A549 (cell line): ENCODE data around the gene GRAMD1A. TPM values are rescaled to one million over a fixed set of nuclear protein-coding genes. Genes with fewer than 3 reads are reported as not detected.
A peak's percentile ranks its signal among the peaks of the same experiment; 100 is the strongest.

Experiments
- CBX8 ChIP-seq: fragments of 200-600 bp; sonication (generic); IDR thresholded peaks from 2 replicates; pipeline ENCODE4 v1.6.1; 2016
- CEBPB ChIP-seq, 2 experiments: fragments of >200 bp in 1 of 2; sonication (Bioruptor Twin) in 1 of 2; formaldehyde crosslinking in 1 of 2; IDR thresholded peaks; 2 replicates each; pipeline ENCODE4 v1.6.1; 2012 to 2016
- CHD4 ChIP-seq: fragments of 200-600 bp; sonication (generic); IDR thresholded peaks from 2 replicates; pipeline ENCODE4 v1.6.1; 2016; ENCODE audit warnings: antibody characterized with exemption, mild to moderate bottlenecking, borderline replicate concordance
- E2F6 ChIP-seq: IDR thresholded peaks from 2 replicates; pipeline ENCODE4 v1.6.1; 2012; ENCODE audit warnings: low read depth, borderline replicate concordance
- EHF ChIP-seq: fragments of 250-450 bp; sonication (Bioruptor Pico); IDR thresholded peaks from 2 replicates; pipeline ENCODE4 v1.5.0; 2020; ENCODE audit warnings: mild to moderate bottlenecking
- ELK1 ChIP-seq: fragments of 150-350 bp; IDR thresholded peaks from 2 replicates; pipeline ENCODE4 v1.6.1; 2014; ENCODE audit warnings: low read depth, mild to moderate bottlenecking, low read length
- FOXS1 ChIP-seq: fragments of 250-450 bp; sonication (Bioruptor Pico); IDR thresholded peaks from 2 replicates; pipeline ENCODE4 v1.5.0; 2020; ENCODE audit warnings: mild to moderate bottlenecking, moderate library complexity
- GATA3 ChIP-seq: IDR thresholded peaks from 2 replicates; pipeline ENCODE4 v1.6.1; 2012; ENCODE audit warnings: borderline replicate concordance
- HEYL ChIP-seq: fragments of 250-450 bp; sonication (Bioruptor Pico); IDR thresholded peaks from 2 replicates; pipeline ENCODE4 v1.8.0; 2021; ENCODE audit warnings: mild to moderate bottlenecking, moderate library complexity
- HOXB13 ChIP-seq: fragments of 250-450 bp; sonication (Bioruptor Pico); IDR thresholded peaks from 2 replicates; pipeline ENCODE4 v1.5.0; 2020; ENCODE audit warnings: low read depth, mild to moderate bottlenecking, moderate library complexity
- JUNB ChIP-seq: fragments of >200 bp; sonication (Bioruptor Twin); formaldehyde crosslinking; IDR thresholded peaks from 2 replicates; pipeline ENCODE4 v1.6.1; 2016
- KDM5A ChIP-seq: fragments of 200-600 bp; sonication (generic); IDR thresholded peaks from 2 replicates; pipeline ENCODE4 v1.6.1; 2016; ENCODE audit warnings: antibody characterized with exemption, mild to moderate bottlenecking
- MAX ChIP-seq: IDR thresholded peaks from 2 replicates; pipeline ENCODE4 v1.6.1; 2012
- RAD21 ChIP-seq, 2 experiments: fragments of >200 bp in 1 of 2; sonication (Bioruptor Twin) in 1 of 2; formaldehyde crosslinking in 1 of 2; IDR thresholded peaks in 1 of 2; conservative IDR thresholded peaks in 1 of 2; 2 replicates in 1 of 2; 3 replicates in 1 of 2; pipeline ENCODE4 v1.6.1; 2012 to 2018; ENCODE audit warnings: inconsistent platforms in 1 of 2
- RARB ChIP-seq: fragments of 250-450 bp; sonication (Bioruptor Pico); IDR thresholded peaks from 2 replicates; pipeline ENCODE4 v1.8.0; 2021; ENCODE audit warnings: mild to moderate bottlenecking, moderate library complexity
- REST ChIP-seq: fragments of 200-600 bp; sonication (generic); IDR thresholded peaks from 2 replicates; pipeline ENCODE4 v1.6.1; 2016; ENCODE audit warnings: antibody characterized with exemption, mild to moderate bottlenecking, moderate library complexity
- SMC3 ChIP-seq: fragments of >200 bp; sonication (Bioruptor Twin); formaldehyde crosslinking; IDR thresholded peaks from 3 replicates; pipeline ENCODE4 v1.6.1; 2018; ENCODE audit warnings: inconsistent platforms
- SREBF2 ChIP-seq: fragments of 450-650 bp; IDR thresholded peaks from 2 replicates; pipeline ENCODE4 v1.6.1; 2014; ENCODE audit warnings: mild to moderate bottlenecking, moderate library complexity
- TFCP2L1 ChIP-seq: fragments of 250-450 bp; sonication (Bioruptor Pico); IDR thresholded peaks from 2 replicates; pipeline ENCODE4 v1.5.0; 2021; ENCODE audit warnings: mild to moderate bottlenecking
- TP53 ChIP-seq: fragments of 250-450 bp; sonication (Bioruptor Pico); IDR thresholded peaks from 2 replicates; pipeline ENCODE4 v1.5.0; 2021; ENCODE audit warnings: mild to moderate bottlenecking, moderate library complexity
- ZSCAN20 ChIP-seq: fragments of 250-450 bp; sonication (Bioruptor Pico); IDR thresholded peaks from 2 replicates; pipeline ENCODE4 v1.8.0; 2022; ENCODE audit warnings: mild to moderate bottlenecking, moderate library complexity
- polyA plus RNA-seq, 4 experiments: library from polyadenylated mRNA; depleted of rRNA in 3 of 4; stranded (reverse); fragments of >200 nt; fragmentation: RNase III in 1 of 4; extraction: RNeasy Plus Mini Kit Qiagen cat#74134 plus additional on column Dnase treatment in 1 of 4; gene quantifications; 2 replicates in 3 of 4; 3 replicates in 1 of 4; pipeline ENCODE4 v1.2.3, GENCODE V29; 2011 to 2017
- TF ChIP-seq, protein P1 (sequence below): fragments of 450-650 bp; IDR thresholded peaks from 2 replicates; pipeline ENCODE4 v1.6.1; 2014; ENCODE audit warnings: antibody characterized with exemption
- TF ChIP-seq, protein P2 (sequence below): fragments of >200 bp; sonication (Bioruptor Twin); formaldehyde crosslinking; IDR thresholded peaks from 3 replicates; pipeline ENCODE4 v1.6.1; 2016

Gene GRAMD1A
- polyA plus RNA-seq, 2 of the 4 experiments (the other 2 are of a cell fraction): 128 to 184 TPM

DNA sequence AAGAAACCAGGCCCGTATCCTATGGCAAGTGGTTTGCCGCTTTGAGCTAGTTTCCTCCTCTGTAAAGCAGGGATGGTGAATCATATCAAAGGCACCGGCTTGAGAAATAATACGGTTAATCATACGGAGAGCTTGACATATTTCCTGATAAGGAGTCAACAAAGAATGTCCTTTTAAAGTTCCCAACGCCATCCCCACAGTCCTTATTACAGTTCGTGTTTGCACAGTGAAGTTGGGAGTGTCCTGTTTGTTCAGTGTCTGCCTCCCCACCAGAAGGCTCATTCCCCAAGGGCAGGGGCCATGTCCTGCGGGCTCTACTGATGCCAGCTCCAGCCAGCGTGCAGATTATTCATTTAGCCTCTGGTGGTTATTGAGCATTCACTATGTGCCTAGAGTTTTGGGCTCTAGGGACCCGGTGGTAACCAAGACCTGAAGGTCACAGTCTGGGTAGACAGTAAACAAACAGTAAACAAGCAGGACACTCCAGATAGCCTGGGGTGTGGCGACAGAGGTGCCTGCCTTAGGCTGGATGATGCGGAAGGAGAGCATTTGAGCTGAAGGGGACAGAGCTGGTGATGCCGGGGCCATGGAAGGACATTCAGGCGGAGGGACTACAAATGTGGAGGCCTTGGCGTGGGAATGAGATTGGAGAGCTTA lies 6.3 kb downstream of the GRAMD1A start (continued):
- TF ChIP-seq ELK1 (no peak), GATA3 (peak; percentile 100), SREBF2 (no peak), CHD4 (no peak), TP53 (peak; percentile 90), HEYL (no peak), FOXS1 (no peak), EHF (CRISPR knock-in tag) (0 out of 2 replicates have a peak, but pooled peaks have one; percentile 32), CBX8 (no peak), SMC3 (peak; percentile 71), E2F6 (no peak), CEBPB (IDR thresholded peaks at IDR 0.05) (peak; percentile 92 to 98), HOXB13 (CRISPR knock-in tag) (peak; percentile 46; the same call in 1 of the 2 replicates), TFCP2L1 (CRISPR knock-in tag) (peak; percentile 86; the same call in 1 of the 2 replicates), RARB (CRISPR knock-in tag) (peak; percentile 87), MAX (peak; percentile 95), KDM5A (no peak), ZSCAN20 (CRISPR knock-in tag) (no peak), RAD21 (conservative IDR thresholded peaks at IDR 0.05 in 1 of 2, IDR thresholded peaks at IDR 0.05 in 1 of 2) (peak; percentile 27 to 71), JUNB (peak; percentile 98), REST (no peak)
- TF ChIP-seq, protein P1, sequence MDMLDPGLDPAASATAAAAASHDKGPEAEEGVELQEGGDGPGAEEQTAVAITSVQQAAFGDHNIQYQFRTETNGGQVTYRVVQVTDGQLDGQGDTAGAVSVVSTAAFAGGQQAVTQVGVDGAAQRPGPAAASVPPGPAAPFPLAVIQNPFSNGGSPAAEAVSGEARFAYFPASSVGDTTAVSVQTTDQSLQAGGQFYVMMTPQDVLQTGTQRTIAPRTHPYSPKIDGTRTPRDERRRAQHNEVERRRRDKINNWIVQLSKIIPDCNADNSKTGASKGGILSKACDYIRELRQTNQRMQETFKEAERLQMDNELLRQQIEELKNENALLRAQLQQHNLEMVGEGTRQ: no peak
- TF ChIP-seq, protein P2, sequence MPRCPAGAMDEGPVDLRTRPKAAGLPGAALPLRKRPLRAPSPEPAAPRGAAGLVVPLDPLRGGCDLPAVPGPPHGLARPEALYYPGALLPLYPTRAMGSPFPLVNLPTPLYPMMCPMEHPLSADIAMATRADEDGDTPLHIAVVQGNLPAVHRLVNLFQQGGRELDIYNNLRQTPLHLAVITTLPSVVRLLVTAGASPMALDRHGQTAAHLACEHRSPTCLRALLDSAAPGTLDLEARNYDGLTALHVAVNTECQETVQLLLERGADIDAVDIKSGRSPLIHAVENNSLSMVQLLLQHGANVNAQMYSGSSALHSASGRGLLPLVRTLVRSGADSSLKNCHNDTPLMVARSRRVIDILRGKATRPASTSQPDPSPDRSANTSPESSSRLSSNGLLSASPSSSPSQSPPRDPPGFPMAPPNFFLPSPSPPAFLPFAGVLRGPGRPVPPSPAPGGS: peak; percentile 99
- TF ChIP-seq, all 56 proteins: peak for 30
